Mononuclear cell (primary cell): Measurements from ENCODE around the gene SGTA. TPM values are rescaled to one million over a fixed set of nuclear protein-coding genes. Genes with fewer than 3 reads are reported as not detected.
"Not testable (repeated sequence)": the region's sequence is repeated elsewhere in the genome, so short reads cannot be mapped to it uniquely, and the experiment has no call there.

Experiments used
- H3K27me3 ChIP-seq: 2 replicates; pipeline ENCODE4 v1.6.0; 2011; ENCODE audit warnings: low read length, control low read depth; ENCODE audit not compliant: insufficient read depth
- H3K4me1 ChIP-seq: 2 replicates; pipeline ENCODE4 v1.5.1; 2011; ENCODE audit warnings: mild to moderate bottlenecking, low read length, control low read depth; ENCODE audit not compliant: insufficient read depth
- H3K4me3 ChIP-seq: 2 replicates; pipeline ENCODE4 v1.5.1; 2011; ENCODE audit warnings: mild to moderate bottlenecking, low read length, moderate library complexity
- H3K9me3 ChIP-seq: 2 replicates; pipeline ENCODE4 v1.5.1; 2011; ENCODE audit warnings: low read depth, mild to moderate bottlenecking, control low read depth, low read length
- total RNA-seq: library from RNA; depleted of rRNA; stranded (reverse); fragments of >200 nt; gene quantifications from one replicate; pipeline ENCODE4 v1.2.3, GENCODE V29; 2012

The SGTA gene
- total RNA-seq, 1 donor: 23.0 TPM

GRCh38 chr19:2715470-2716274 is 67.4 kb downstream of the SGTA start:
- Histone ChIP-seq H3K4me1 (peaks cover 22% of the 10 kb centered on the region), H3K27me3 (no peaks in the 10 kb centered on the region), H3K9me3 (no peaks in the 10 kb centered on the region), H3K4me3 (no peak overlapping the region)

GRCh38 chr19:2714531-2715269 is 68.4 kb downstream of the SGTA start:
- H3K4me1 ChIP-seq: peaks cover 17% of the 10 kb centered on the region
- H3K27me3 ChIP-seq: no peaks in the 10 kb centered on the region
- H3K9me3 ChIP-seq: no peaks in the 10 kb centered on the region
- H3K4me3 ChIP-seq: no peak overlapping the region

- not testable (repeated sequence) for H3K9me3 ChIP-seq, H3K27me3 ChIP-seq, H3K4me3 ChIP-seq
- H3K4me1 ChIP-seq: peaks cover 16% of the 10 kb centered on the region
These were observed 69.0 kb downstream of the SGTA start for GRCh38 chr19:2714102-2714501.

- peaks cover 16% of the 10 kb centered on the region for H3K4me1 ChIP-seq
- H3K27me3 ChIP-seq, H3K9me3 ChIP-seq: not testable (repeated sequence)
These were observed 69.9 kb downstream of the SGTA start for GRCh38 chr19:2713170-2713569.

GRCh38 chr19:2711875-2712205 is 71.2 kb downstream of the SGTA start:
- Histone ChIP-seq H3K4me3 (no peak overlapping the region), H3K9me3 (no peaks in the 10 kb centered on the region), H3K27me3 (no peaks in the 10 kb centered on the region), H3K4me1 (peaks cover 16% of the 10 kb centered on the region)

More at GRCh38 chr19:2713170-2713569, 69.9 kb downstream of the SGTA start:
- not testable (repeated sequence) for H3K4me3 ChIP-seq

- H3K4me1 ChIP-seq: peaks cover 16% of the 10 kb centered on the region
These were observed 71.8 kb downstream of the SGTA start for GRCh38 chr19:2711172-2711874.

GRCh38 chr19:2706251-2706650 is 76.8 kb downstream of the SGTA start:
- Histone ChIP-seq H3K27me3 (no peaks in the 10 kb centered on the region), H3K4me1 (peaks cover 11% of the 10 kb centered on the region), H3K9me3 (no peaks in the 10 kb centered on the region), H3K4me3 (no peak overlapping the region)

More at GRCh38 chr19:2711172-2711874, 71.8 kb downstream of the SGTA start:
- H3K27me3 ChIP-seq: no peaks in the 10 kb centered on the region
- no peaks in the 10 kb centered on the region for H3K9me3 ChIP-seq
- no peak overlapping the region for H3K4me3 ChIP-seq

Other genes starting within 250 kb of the SGTA start
- 2.0 TPM for gene GNG7, start 80.6 kb downstream of the SGTA start, total RNA-seq
- gene DIRAS1, start 61.9 kb downstream of the SGTA start, total RNA-seq: 1.2 TPM
- gene SLC39A3, start 43.3 kb downstream of the SGTA start, total RNA-seq: 11.5 TPM
- 15.4 TPM for gene THOP1, start 2.2 kb upstream of the SGTA start, total RNA-seq
- 1.8 TPM for gene ZNF554, start 36.6 kb upstream of the SGTA start, total RNA-seq
- gene ZNF555, start 58.2 kb upstream of the SGTA start, total RNA-seq: 3.1 TPM
- not detected for gene ZNF556, start 84.1 kb upstream of the SGTA start, total RNA-seq
- 1.0 TPM for gene ZNF57, start 117.7 kb upstream of the SGTA start, total RNA-seq
- gene ZNF77, start 161.7 kb upstream of the SGTA start, total RNA-seq: 1.4 TPM
- not detected for gene TLE6, start 194.3 kb upstream of the SGTA start, total RNA-seq
- gene TLE2, start 246.0 kb upstream of the SGTA start, total RNA-seq: 4.4 TPM